GM20000 (cell line): ENCODE measurements around the gene WDR5.

Experiments used
- DNase-seq: peaks from one replicate; pipeline ENCODE4 v3.0.0; 2012; ENCODE audit warnings: low spot score
- CTCF ChIP-seq: IDR thresholded peaks from 2 replicates; pipeline ENCODE4 v1.5.1; 2012; ENCODE audit warnings: mild to moderate bottlenecking, control low read depth; ENCODE audit errors: extremely low read depth, missing control alignments

WDR5 gene

GRCh38 chr9:134177186-134177585 is 41.3 kb downstream of the WDR5 start:
- no peak for TF ChIP-seq CTCF
- DNase-seq, result no peak

- TF ChIP-seq CTCF, result no peak
- DNase-seq, result no peak
Measured at GRCh38 chr9:134177624-134178393, 41.9 kb downstream of the WDR5 start.

GRCh38 chr9:134178394-134178767 is 42.5 kb downstream of the WDR5 start:
- DNase-seq, result no peak
- TF ChIP-seq CTCF, result no peak

GRCh38 chr9:134178768-134179551 is 43.1 kb downstream of the WDR5 start:
- TF ChIP-seq CTCF, result no peak
- DNase-seq, result no peak

- no peak for TF ChIP-seq CTCF
- DNase-seq, result no peak
Measured at GRCh38 chr9:134179595-134179917, 43.7 kb downstream of the WDR5 start.

DNA sequence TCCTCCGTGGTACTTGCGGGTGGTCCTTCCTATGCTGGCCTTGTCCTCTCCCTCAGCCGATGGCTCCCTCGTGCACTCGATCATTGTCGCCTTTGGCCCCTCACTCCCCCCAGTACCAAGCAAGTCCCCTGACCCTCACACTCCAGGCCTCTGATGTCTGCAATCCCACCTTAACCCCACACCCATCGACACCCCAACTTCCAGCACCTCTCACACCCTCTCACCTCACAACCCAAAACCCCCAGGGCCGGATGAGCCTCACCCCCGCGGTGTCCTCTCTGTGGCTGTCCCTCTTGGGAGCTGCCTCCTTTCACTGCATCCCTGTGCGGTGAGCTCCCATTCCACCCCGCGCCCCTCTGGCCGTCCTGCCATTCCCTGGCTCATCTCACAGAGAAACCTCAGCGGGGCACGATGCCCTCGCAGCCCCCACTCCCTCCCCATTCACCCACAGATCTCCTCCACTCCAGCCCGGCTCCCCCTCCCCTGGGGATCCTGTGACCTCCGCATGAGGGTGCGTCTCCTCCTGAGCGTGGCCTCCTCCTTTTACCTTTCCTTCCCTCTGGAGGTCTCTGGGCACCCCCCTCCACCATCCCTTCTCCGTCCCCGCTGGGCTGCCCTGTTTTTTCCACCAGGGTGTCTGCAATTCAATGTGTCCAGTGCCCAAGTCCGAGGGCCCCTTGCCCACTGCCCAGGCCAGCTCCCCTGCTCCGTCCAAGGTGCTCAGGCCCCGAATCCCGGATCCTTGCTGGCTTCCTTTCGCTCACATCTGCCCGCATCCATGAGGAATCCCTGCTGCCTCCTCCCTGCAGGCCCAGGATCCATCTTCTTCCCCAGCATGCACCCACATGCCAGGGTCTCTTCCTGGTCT is 44.3 kb downstream of the WDR5 start:
- DNase-seq, result no peak
- TF ChIP-seq CTCF, result no peak
